Renal pelvis (tissue), 12 donors: Measurements from ENCODE around the gene SPOCK2. TPM values are rescaled to one million over a fixed set of nuclear protein-coding genes. Genes with fewer than 3 reads are reported as not detected.
"Not testable (repeated sequence)": the region's sequence is repeated elsewhere in the genome, so short reads cannot be mapped to it uniquely, and the experiment has no call there.

Experiments
- DNase-seq: peaks from one replicate; pipeline ENCODE4 v3.0.0-alpha.2; 2013
- long read RNA-seq, 16 experiments: transcript quantifications; one replicate each; lab custom pipeline, GENCODE V29; 2026
- polyA plus RNA-seq, 3 donors: library from polyadenylated mRNA; unstranded; fragments of 120-200 nt; gene quantifications; one replicate each; pipeline ENCODE4 v1.2.1, GENCODE V29; 2013; ENCODE audit not compliant: insufficient read length in 3 of 3

The SPOCK2 gene
- 100 to 1,000 TPM; 156 to 163 (median 159) TPM for polyA plus RNA-seq
- long read RNA-seq, donor 1, partial matches to known transcripts, result 18 of 51 reads
- long read RNA-seq, donor 1, other reads (novel, unspliced or antisense), result 30 of 51 reads
- long read RNA-seq, donor 2, partial matches to known transcripts, result 28 of 72 reads
- long read RNA-seq, donor 2, other reads (novel, unspliced or antisense), result 39 of 72 reads
- long read RNA-seq, donor 3, partial matches to known transcripts, result 128 of 131 reads
- long read RNA-seq, donor 3, other reads (novel, unspliced or antisense), result 0 of 131 reads
- long read RNA-seq, donor 4, partial matches to known transcripts, result 30 of 76 reads
- long read RNA-seq, donor 4, other reads (novel, unspliced or antisense), result 41 of 76 reads
- long read RNA-seq, donor 5, partial matches to known transcripts, result 8 of 24 reads
- long read RNA-seq, donor 5, other reads (novel, unspliced or antisense), result 12 of 24 reads
- long read RNA-seq, donor 6, partial matches to known transcripts, result 6 of 35 reads
- long read RNA-seq, donor 6, other reads (novel, unspliced or antisense), result 27 of 35 reads
- long read RNA-seq, donor 7, partial matches to known transcripts, result 25 of 95 reads
- long read RNA-seq, donor 7, other reads (novel, unspliced or antisense), result 64 of 95 reads
- long read RNA-seq, donor 8, partial matches to known transcripts, result 14 of 14 reads
- long read RNA-seq, donor 8, other reads (novel, unspliced or antisense), result 0 of 14 reads
- long read RNA-seq, donor 9, partial matches to known transcripts, result 119 of 166 reads
- long read RNA-seq, donor 9, other reads (novel, unspliced or antisense), result 46 of 166 reads
- long read RNA-seq, donor 10, partial matches to known transcripts, result 18 of 50 reads
- long read RNA-seq, donor 10, other reads (novel, unspliced or antisense), result 27 of 50 reads
- long read RNA-seq, donor 11, partial matches to known transcripts, result 64 of 95 reads
- long read RNA-seq, donor 11, other reads (novel, unspliced or antisense), result 27 of 95 reads
- long read RNA-seq, donor 12, partial matches to known transcripts, result 49 of 108 reads
- long read RNA-seq, donor 12, other reads (novel, unspliced or antisense), result 55 of 108 reads
- long read RNA-seq, donor 13, partial matches to known transcripts, result 11 of 16 reads
- long read RNA-seq, donor 13, other reads (novel, unspliced or antisense), result 0 of 16 reads
- long read RNA-seq, donor 14, result 0 reads
- long read RNA-seq, donor 15, partial matches to known transcripts, result 25 of 63 reads
- long read RNA-seq, donor 15, other reads (novel, unspliced or antisense), result 33 of 63 reads
- long read RNA-seq, donor 16, partial matches to known transcripts, result 90 of 94 reads
- long read RNA-seq, donor 16, other reads (novel, unspliced or antisense), result 0 of 94 reads

GRCh38 chr10:72087969-72088888, at the start of gene SPOCK2:
Gene SPOCK2 (minus strand): TSS chr10:72088551. CDS start chr10:72088328, 223 bp downstream.
- peak; percentile 64 for DNase-seq

GRCh38 chr10:72137583-72137982, 49.2 kb upstream of the SPOCK2 start:
- no peak for DNase-seq

- not testable (repeated sequence) for DNase-seq
Observed at GRCh38 chr10:72136225-72136624, 47.9 kb upstream of the SPOCK2 start.

GRCh38 chr10:72134785-72135767, 46.7 kb upstream of the SPOCK2 start:
- DNase-seq, result no peak

- no peak for DNase-seq
Observed at GRCh38 chr10:72133517-72133916, 45.2 kb upstream of the SPOCK2 start.

GRCh38 chr10:72132854-72133253, 44.5 kb upstream of the SPOCK2 start:
- DNase-seq, result no peak

- no peak for DNase-seq
Observed at GRCh38 chr10:72127571-72127970, 39.2 kb upstream of the SPOCK2 start.

GRCh38 chr10:72126872-72127232, 38.5 kb upstream of the SPOCK2 start:
- no peak for DNase-seq

GRCh38 chr10:72126184-72126871, 38.0 kb upstream of the SPOCK2 start:
- DNase-seq, result no peak

GRCh38 chr10:72124989-72125388, 36.6 kb upstream of the SPOCK2 start:
- DNase-seq, result peak; percentile 65

GRCh38 chr10:72124381-72124780, 36.0 kb upstream of the SPOCK2 start:
- DNase-seq, result no peak

- DNase-seq, result no peak
Observed at GRCh38 chr10:72123616-72124015, 35.3 kb upstream of the SPOCK2 start.

GRCh38 chr10:72122221-72122620, 33.9 kb upstream of the SPOCK2 start:
- no peak for DNase-seq

- no peak for DNase-seq
Observed at GRCh38 chr10:72121389-72121788, 33.0 kb upstream of the SPOCK2 start.

GRCh38 chr10:72116372-72116771, 28.0 kb upstream of the SPOCK2 start:
- no peak for DNase-seq

- no peak for DNase-seq
Observed at GRCh38 chr10:72114706-72115450, 26.5 kb upstream of the SPOCK2 start.

- no peak for DNase-seq
Observed at GRCh38 chr10:72110673-72111401, 22.5 kb upstream of the SPOCK2 start.
